ENCODE results near the gene TEKT5. TPM values are rescaled to one million over a fixed set of nuclear protein-coding genes. Genes with fewer than 3 reads are reported as not detected.

TEKT5 gene
- total RNA-seq, 4 donors from 2014 or later: 0.51 to 0.94 TPM; not detected in 2

DNA sequence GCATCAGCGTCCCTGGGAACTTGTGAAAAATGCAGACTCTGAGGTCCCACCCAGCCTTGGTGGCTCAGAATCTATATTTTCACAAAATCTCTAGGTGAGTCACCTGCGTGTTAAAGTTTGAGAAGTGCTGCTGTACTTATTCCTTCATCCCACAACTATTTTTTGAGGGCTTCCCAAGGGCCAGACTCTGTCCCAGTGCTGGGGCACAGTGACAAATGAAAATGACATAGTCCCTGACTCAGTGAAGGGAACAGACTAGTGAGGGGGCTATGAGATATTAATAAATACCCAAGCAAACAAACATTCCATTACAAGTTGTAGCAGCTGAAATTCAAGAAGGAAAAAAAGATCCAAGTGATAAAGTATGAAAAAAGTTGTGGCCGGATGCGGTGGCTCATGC lies 104.4 kb downstream of the TEKT5 start:
- TF ChIP-seq, protein P1, sequence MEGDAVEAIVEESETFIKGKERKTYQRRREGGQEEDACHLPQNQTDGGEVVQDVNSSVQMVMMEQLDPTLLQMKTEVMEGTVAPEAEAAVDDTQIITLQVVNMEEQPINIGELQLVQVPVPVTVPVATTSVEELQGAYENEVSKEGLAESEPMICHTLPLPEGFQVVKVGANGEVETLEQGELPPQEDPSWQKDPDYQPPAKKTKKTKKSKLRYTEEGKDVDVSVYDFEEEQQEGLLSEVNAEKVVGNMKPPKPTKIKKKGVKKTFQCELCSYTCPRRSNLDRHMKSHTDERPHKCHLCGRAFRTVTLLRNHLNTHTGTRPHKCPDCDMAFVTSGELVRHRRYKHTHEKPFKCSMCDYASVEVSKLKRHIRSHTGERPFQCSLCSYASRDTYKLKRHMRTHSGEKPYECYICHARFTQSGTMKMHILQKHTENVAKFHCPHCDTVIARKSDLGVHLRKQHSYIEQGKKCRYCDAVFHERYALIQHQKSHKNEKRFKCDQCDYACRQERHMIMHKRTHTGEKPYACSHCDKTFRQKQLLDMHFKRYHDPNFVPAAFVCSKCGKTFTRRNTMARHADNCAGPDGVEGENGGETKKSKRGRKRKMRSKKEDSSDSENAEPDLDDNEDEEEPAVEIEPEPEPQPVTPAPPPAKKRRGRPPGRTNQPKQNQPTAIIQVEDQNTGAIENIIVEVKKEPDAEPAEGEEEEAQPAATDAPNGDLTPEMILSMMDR (IDR thresholded peaks at IDR 0.05; ENCODE audit: low read depth): no peak

DNA sequence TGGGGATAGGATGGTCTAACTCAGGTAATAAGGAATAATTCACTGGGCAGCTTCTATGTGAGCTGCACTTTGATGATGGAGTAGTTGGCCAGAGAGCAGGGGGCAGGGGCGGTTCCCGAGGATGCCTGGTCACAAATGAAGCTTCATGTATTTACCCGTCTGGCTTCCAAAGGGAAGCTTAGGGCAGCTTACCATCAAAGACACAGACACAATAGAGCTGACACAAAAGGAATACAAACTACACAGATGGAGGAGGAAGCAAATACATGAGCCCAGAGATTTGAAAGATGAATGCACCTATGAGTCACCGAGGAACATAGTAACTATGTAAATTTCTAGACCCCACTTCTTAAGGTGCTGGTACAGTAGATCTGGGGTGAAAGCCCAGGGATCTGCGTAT lies 105.6 kb downstream of the TEKT5 start:
- TF ChIP-seq, protein P1 (IDR thresholded peaks at IDR 0.05; ENCODE audit: low read depth): no peak

DNA sequence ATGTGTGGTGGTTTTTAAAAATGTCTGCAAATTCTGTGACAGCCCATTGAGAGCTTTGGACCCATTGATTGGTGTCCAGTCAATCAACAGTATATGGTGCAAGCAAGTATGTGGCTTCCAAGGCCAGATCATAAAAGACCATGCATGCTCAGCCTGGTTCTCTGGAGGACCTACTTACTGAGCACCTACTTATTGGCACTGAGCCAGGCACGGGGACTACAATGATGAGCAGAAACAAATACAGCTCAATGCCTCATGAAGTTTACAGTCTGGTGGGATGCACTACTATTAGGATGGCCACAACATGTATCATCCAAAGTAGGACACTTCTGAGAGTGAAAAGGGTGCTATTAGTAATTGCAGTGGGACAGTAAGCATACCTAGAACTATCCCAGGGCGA lies 107.1 kb downstream of the TEKT5 start:
- TF ChIP-seq, protein P1 (IDR thresholded peaks at IDR 0.05; ENCODE audit: low read depth): no peak

DNA sequence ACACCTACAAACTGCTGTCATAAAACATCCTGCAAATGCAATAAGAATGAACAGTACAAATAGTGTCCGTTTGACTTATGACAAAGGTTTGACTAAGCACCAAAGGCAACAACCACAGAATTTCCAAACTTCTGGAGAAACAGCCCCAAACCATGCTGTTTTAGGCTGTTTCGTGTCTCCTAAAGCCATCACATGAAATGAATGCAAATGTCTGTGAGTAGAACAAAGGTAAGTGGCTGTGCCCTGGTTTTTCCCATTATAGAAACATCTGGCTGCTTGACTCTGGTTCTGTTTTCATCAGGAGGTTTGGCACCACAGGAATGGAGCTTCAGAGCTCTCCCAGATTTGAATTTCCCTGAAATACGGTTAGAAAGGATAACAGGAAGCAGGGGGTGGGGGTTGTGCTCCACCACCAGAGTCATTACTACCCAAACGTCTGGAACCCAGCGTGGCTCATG lies 109.7 kb downstream of the TEKT5 start:
- TF ChIP-seq, protein P1 (IDR thresholded peaks at IDR 0.05; ENCODE audit: low read depth): no peak

DNA sequence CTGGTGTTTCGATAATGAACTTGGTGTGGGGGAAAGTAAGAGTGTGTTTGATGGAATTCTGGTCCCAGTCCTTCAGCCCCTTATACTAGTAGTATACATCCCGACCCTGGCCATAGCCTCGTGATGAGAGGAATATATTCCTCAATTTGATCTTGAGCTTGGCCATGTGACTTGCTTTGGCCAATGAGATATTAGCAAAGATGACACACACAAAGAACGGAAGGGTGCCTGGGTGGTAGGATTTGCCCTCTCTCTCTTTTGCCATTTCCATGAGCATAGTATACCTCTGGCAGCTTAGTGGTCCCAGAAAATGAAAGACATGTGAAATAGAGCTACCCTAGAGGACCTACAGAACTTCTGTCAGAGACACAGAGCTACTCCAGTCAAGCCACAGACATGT lies 111.5 kb downstream of the TEKT5 start:
- TF ChIP-seq, protein P1 (IDR thresholded peaks at IDR 0.05; ENCODE audit: low read depth): no peak

DNA sequence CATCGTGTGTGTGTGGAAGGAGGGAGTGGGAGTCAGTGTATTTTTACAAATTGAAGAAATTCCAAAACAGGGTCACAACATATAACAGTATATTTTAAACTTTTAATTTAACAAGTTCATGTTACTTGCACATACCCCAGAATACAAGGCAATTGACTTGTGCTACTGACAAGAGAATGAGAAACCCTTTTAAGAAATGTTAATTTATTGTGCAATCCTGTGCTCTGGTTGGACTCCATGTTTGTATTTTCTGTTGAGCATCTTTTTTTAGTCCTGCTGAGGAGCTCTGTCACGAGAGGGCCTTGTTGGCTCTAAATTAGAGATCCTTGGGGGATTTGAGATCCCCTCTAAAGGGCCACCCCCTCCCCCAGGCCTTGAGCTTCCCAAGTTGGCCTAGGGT lies 113.2 kb downstream of the TEKT5 start:
- TF ChIP-seq, protein P1 (IDR thresholded peaks at IDR 0.05; ENCODE audit: low read depth): no peak

DNA sequence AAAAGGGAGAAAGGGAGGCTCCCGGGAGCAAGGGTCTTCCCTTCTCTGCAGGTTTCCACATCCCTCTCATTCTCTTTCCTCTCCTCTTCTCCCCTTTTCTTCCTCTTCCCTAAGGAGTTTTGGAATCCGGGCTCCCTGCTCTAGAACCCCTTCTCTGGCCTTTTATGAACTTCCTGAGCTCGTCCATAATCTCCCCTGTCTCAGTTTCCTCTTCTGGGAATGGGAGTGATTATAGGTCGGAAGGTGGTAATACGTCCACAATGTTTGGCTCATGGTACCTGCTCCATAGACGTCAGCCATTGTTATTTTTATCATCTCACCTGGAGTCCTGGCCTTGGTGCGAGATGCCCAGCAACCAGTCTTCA lies 113.9 kb downstream of the TEKT5 start:
- TF ChIP-seq, protein P1 (IDR thresholded peaks at IDR 0.05; ENCODE audit: low read depth): no peak

Data from subcutaneous adipose tissue (tissue), 4 donors.